22Rv1 (cell line): ENCODE data around the gene EMC6.
"Not testable (repeated sequence)": the region's sequence is repeated elsewhere in the genome, so short reads cannot be mapped to it uniquely, and the experiment has no call there.

Experiments used
- H3K27ac ChIP-seq: fragments of 450-650 bp; 2 replicates; pipeline ENCODE4 v1.5.1; 2017
- ZFX ChIP-seq: fragments of 450-650 bp; IDR thresholded peaks from 2 replicates; pipeline ENCODE4 v1.6.1; 2017; ENCODE audit warnings: antibody characterized with exemption, borderline replicate concordance
- TF ChIP-seq, protein P1 (sequence below): fragments of 450-650 bp; IDR thresholded peaks from 2 replicates; pipeline ENCODE4 v1.5.1; 2017; ENCODE audit warnings: mild to moderate bottlenecking

EMC6 gene

GRCh38 chr17:3697103-3697476 lies 28.5 kb downstream of the EMC6 start:
- TF ChIP-seq, protein P1, sequence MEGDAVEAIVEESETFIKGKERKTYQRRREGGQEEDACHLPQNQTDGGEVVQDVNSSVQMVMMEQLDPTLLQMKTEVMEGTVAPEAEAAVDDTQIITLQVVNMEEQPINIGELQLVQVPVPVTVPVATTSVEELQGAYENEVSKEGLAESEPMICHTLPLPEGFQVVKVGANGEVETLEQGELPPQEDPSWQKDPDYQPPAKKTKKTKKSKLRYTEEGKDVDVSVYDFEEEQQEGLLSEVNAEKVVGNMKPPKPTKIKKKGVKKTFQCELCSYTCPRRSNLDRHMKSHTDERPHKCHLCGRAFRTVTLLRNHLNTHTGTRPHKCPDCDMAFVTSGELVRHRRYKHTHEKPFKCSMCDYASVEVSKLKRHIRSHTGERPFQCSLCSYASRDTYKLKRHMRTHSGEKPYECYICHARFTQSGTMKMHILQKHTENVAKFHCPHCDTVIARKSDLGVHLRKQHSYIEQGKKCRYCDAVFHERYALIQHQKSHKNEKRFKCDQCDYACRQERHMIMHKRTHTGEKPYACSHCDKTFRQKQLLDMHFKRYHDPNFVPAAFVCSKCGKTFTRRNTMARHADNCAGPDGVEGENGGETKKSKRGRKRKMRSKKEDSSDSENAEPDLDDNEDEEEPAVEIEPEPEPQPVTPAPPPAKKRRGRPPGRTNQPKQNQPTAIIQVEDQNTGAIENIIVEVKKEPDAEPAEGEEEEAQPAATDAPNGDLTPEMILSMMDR: no peak
- TF ChIP-seq ZFX: no peak
- no peak overlapping the region for H3K27ac ChIP-seq

DNA sequence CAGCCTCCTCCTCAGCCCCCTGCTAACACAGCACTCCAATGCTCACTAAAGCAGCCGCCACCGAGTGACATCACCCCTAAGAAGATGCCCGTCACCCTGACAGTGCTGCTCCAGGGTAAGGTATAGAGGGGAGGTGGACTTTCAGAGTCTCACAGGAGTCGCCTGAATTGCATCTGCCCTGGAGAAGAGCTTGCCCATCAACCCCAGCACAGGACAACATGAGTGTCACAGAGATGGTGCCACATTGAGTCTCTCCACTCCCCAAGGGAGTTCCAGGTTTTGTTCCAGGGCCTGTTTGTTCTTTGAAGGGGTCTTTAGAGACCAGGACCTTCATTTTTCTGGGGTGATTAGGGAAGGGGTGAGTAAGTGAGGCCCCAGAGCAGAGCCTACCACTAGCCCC lies 29.5 kb downstream of the EMC6 start:
- no peak for TF ChIP-seq ZFX
- TF ChIP-seq, protein P1: no peak
- H3K27ac ChIP-seq: no peak overlapping the region

- TF ChIP-seq, protein P1: no peak
- no peak for TF ChIP-seq ZFX
- H3K27ac ChIP-seq: no peak overlapping the region
Observed at GRCh38 chr17:3699951-3700350, 31.3 kb downstream of the EMC6 start.

DNA sequence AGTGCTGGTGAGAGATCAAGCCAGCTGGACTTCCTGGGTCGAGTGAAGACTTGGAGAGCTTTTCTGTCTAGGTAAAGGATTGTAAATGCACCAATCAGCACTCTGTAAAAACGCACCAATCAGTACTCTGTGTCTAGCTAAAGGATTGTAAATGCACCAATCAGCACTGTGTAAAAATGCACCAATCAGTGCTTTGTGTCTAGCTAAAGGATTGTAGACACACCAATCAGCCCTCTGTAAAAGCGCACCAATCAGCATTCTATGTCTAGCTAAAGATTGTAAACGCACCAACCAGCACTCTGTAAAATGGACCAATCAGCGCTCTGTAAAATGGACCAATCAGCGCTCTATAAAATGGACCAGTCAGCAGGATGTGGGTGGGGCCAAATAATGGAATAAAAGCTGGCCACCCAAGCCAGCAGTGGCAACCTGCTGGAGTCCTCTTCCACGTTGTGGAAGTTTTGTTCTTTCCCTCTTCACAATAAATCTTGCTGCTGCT lies 33.5 kb downstream of the EMC6 start:
- not testable (repeated sequence) for H3K27ac ChIP-seq

GRCh38 chr17:3704931-3705717 lies 36.5 kb downstream of the EMC6 start:
- no peak for TF ChIP-seq ZFX
- TF ChIP-seq, protein P1: no peak
- no peak overlapping the region for H3K27ac ChIP-seq

- not testable (repeated sequence) for H3K27ac ChIP-seq
Observed at GRCh38 chr17:3705718-3705984, 37.0 kb downstream of the EMC6 start.

GRCh38 chr17:3708366-3708765 lies 39.8 kb downstream of the EMC6 start:
- TF ChIP-seq, protein P1: no peak
- TF ChIP-seq ZFX: no peak
- H3K27ac ChIP-seq: no peak overlapping the region

DNA sequence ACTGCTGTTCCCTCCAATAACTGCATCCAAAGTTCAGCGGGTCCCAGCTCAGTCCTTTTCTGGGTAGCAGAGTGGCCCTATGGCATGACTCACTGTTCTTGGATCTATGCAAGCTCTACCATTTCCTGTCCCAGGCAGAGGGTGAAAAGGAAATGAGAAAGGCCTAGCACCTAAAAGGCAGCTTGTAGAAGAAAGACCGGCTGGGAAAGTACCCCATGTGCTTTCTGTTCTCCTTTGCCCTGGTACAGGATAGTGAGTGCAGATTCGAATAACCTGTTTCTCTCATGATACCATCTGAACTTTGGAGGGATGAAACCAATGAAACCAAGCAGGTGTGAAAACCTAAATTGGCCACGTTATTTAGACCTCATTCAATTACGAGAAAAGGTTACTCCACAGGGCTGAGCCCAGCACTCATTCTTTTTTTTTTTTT lies 42.4 kb downstream of the EMC6 start:
- TF ChIP-seq, protein P1: no peak
- no peak overlapping the region for H3K27ac ChIP-seq
